Sciatic nerve (tissue), 2 donors: ENCODE measurements around the gene TIGIT. TPM values are rescaled to one million over a fixed set of nuclear protein-coding genes. Genes with fewer than 3 reads are reported as not detected.
A peak's percentile ranks its signal among the peaks of the same experiment; 100 is the strongest.
"Not testable (repeated sequence)": the region's sequence is repeated elsewhere in the genome, so short reads cannot be mapped to it uniquely, and the experiment has no call there.

Source experiments
- ATAC-seq: fragments of 200-7000 bp; cut with Tn5 transposase; one replicate; pipeline ENCODE4 v1.9.1; 2020; ENCODE audit warnings: mild to moderate bottlenecking, moderate library complexity
- DNase-seq: peaks from one replicate; pipeline ENCODE4 v3.0.0-alpha.2; 2020; ENCODE audit warnings: low spot score
- intact Hi-C: fragments of 100-400 bp; cut with DNase I; formaldehyde crosslinking; loops from one replicate; pipeline ENCODE4 v1.14.2; 2022
- total RNA-seq: library from RNA; stranded (reverse); fragmentation: NEBNext Ultra II Directional; extraction: Animal tissue kit (Norgen Biotek cat#: 25700); gene quantifications from one replicate; pipeline ENCODE4 v1.2.1, GENCODE V29; 2021
- donor health status: DM: no; HTN: no; CAD: no.
- donor health status: DM: no; HTN: no; CAD: no.

The TIGIT gene
- 1.1 TPM for total RNA-seq

- ATAC-seq: no peak
- intact Hi-C loops: no loop called here
These were observed at the start of gene TIGIT for GRCh38 chr3:114293838-114294535. Gene TIGIT (plus strand): TSS chr3:114294028. CDS start chr3:114294062, 34 bp downstream.

GRCh38 chr3:114252954-114253353 lies 40.9 kb upstream of the TIGIT start:
- no peak for ATAC-seq
- intact Hi-C loops: no loop called here
- DNase-seq: no peak

More at GRCh38 chr3:114293838-114294535, at the start of gene TIGIT:
- no peak for DNase-seq

- intact Hi-C loops: no loop called here
- DNase-seq (no peak), ATAC-seq (no peak)
These were observed 40.3 kb upstream of the TIGIT start for GRCh38 chr3:114253505-114253904.

- ATAC-seq: no peak
- intact Hi-C loops: no loop called here
- DNase-seq: no peak
These were observed 34.3 kb upstream of the TIGIT start for GRCh38 chr3:114259566-114259965.

- DNase-seq (no peak), ATAC-seq (no peak)
- intact Hi-C loops: no loop called here
These were observed 33.7 kb upstream of the TIGIT start for GRCh38 chr3:114260152-114260551.

GRCh38 chr3:114270019-114270418 lies 23.8 kb upstream of the TIGIT start:
- DNase-seq: no peak
- no peak for ATAC-seq
- intact Hi-C loops: no loop called here

GRCh38 chr3:114272271-114272670 lies 21.6 kb upstream of the TIGIT start:
- DNase-seq: no peak
- intact Hi-C loops: no loop called here
- ATAC-seq: no peak

GRCh38 chr3:114274929-114275328 lies 18.9 kb upstream of the TIGIT start:
- DNase-seq (no peak), ATAC-seq (no peak)
- intact Hi-C loops: no loop called here

- DNase-seq, ATAC-seq, intact Hi-C loops: not testable (repeated sequence)
These were observed 17.0 kb upstream of the TIGIT start for GRCh38 chr3:114276856-114277255.

- intact Hi-C loops: no loop called here
- no peak for DNase-seq
- no peak for ATAC-seq
These were observed 9.2 kb upstream of the TIGIT start for GRCh38 chr3:114284644-114285043.

- DNase-seq (no peak), ATAC-seq (no peak)
- intact Hi-C loops: no loop called here
These were observed 8.1 kb upstream of the TIGIT start for GRCh38 chr3:114285648-114286230.

GRCh38 chr3:114286266-114286665 lies 7.6 kb upstream of the TIGIT start:
- ATAC-seq: no peak
- intact Hi-C loops: no loop called here
- no peak for DNase-seq

- intact Hi-C loops: loop anchor here (2.0 kb wide), 1 partner anchor 30 kb away; no protein-coding TSS in a partner anchor
- peak; percentile 77 for ATAC-seq
- DNase-seq: peak; percentile 78
These were observed 2.6 kb upstream of the TIGIT start for GRCh38 chr3:114290911-114291901.

GRCh38 chr3:114294940-114295480 lies 1.2 kb downstream of the TIGIT start:
- no peak for ATAC-seq
- intact Hi-C loops: no loop called here
- DNase-seq: no peak

- no peak for ATAC-seq
- intact Hi-C loops: no loop called here
- DNase-seq: no peak
These were observed 2.1 kb downstream of the TIGIT start for GRCh38 chr3:114295946-114296345.

GRCh38 chr3:114299421-114299820 lies 5.6 kb downstream of the TIGIT start:
- ATAC-seq (no peak), DNase-seq (no peak)
- intact Hi-C loops: no loop called here

- intact Hi-C loops: no loop called here
- DNase-seq: no peak
- ATAC-seq: no peak
These were observed 6.3 kb downstream of the TIGIT start for GRCh38 chr3:114299941-114300624.

GRCh38 chr3:114307222-114307830 lies 13.5 kb downstream of the TIGIT start:
- intact Hi-C loops: no loop called here
- ATAC-seq (no peak), DNase-seq (no peak)
